A673 (cell line): Measurements from ENCODE around the gene TRAF3IP3. TPM values are rescaled to one million over a fixed set of nuclear protein-coding genes. Genes with fewer than 3 reads are reported as not detected.

Experiments used
- BruUV-seq: library from RNA; stranded (reverse); fragments of 400-500 nt; replicated peaks from 2 replicates; lab custom pipeline; 2021; lab: Mats Ljungman, UMichigan
- CTCF ChIA-PET: fragments of 300-600 bp; sonication (Branson Sonifier 250); formaldehyde crosslinking; loops from one replicate; lab custom pipeline; 2022; ENCODE audit warnings: antibody characterized with exemption; lab: Charles Lee
- POLR2A ChIA-PET: fragments of 300-600 bp; sonication (Branson Sonifier 250); formaldehyde crosslinking; loops from one replicate; lab custom pipeline; 2022; ENCODE audit warnings: antibody characterized with exemption; ENCODE audit not compliant: low non-redundant PET; lab: Charles Lee
- DNase-seq: peaks from one replicate; pipeline ENCODE4 v3.0.0-alpha.2; 2015; ENCODE audit warnings: low spot score
- H3K27ac ChIP-seq: fragments of 200-600 bp; sonication (generic); 2 replicates; pipeline ENCODE4 v1.5.1; 2016; ENCODE audit warnings: mixed run types, low read depth, mild to moderate bottlenecking, mixed read lengths, antibody characterized with exemption, low read length; ENCODE audit not compliant: poor library complexity, severe bottlenecking
- H3K27me3 ChIP-seq: fragments of 200-600 bp; sonication (generic); replicated peaks from 2 replicates; pipeline ENCODE4 v1.6.1; 2017; ENCODE audit warnings: mixed run types, low read depth, mild to moderate bottlenecking, mixed read lengths, antibody characterized with exemption, low read length; ENCODE audit not compliant: insufficient read depth, poor library complexity
- H3K36me3 ChIP-seq: fragments of 200-600 bp; sonication (generic); 2 replicates; pipeline ENCODE4 v1.6.1; 2016; ENCODE audit warnings: mixed run types, mild to moderate bottlenecking, mixed read lengths, antibody characterized with exemption, low read length; ENCODE audit not compliant: insufficient read depth, poor library complexity, severe bottlenecking
- H3K4me1 ChIP-seq: fragments of 200-600 bp; sonication (generic); 2 replicates; pipeline ENCODE4 v1.6.1; 2017; ENCODE audit warnings: mixed run types, mild to moderate bottlenecking, mixed read lengths, antibody characterized with exemption, low read length; ENCODE audit not compliant: insufficient read depth, poor library complexity, severe bottlenecking
- H3K4me3 ChIP-seq: fragments of 200-600 bp; sonication (generic); 2 replicates; pipeline ENCODE4 v1.5.1; 2016; ENCODE audit warnings: low read depth, mixed run types, mild to moderate bottlenecking, mixed read lengths, low read length; ENCODE audit not compliant: poor library complexity, severe bottlenecking
- H3K9me3 ChIP-seq: fragments of 200-600 bp; sonication (generic); 2 replicates; pipeline ENCODE4 v1.6.1; 2016; ENCODE audit warnings: mixed run types, low read depth, mild to moderate bottlenecking, mixed read lengths, antibody characterized with exemption, low read length; ENCODE audit not compliant: poor library complexity, severe bottlenecking
- CTCF ChIP-seq: fragments of 300-800, 200-600 bp; sonication (generic); conservative IDR thresholded peaks from 2 replicates; pipeline ENCODE4 v1.5.1; 2017; ENCODE audit warnings: low read depth, mild to moderate bottlenecking, antibody characterized with exemption, low read length, moderate library complexity, mixed read lengths
- EZH2 ChIP-seq: fragments of 200-600 bp; sonication (generic); IDR thresholded peaks from 2 replicates; pipeline ENCODE4 v1.6.1; 2017; ENCODE audit warnings: borderline replicate concordance, low read depth, mild to moderate bottlenecking, mixed read lengths, antibody characterized with exemption, low read length; ENCODE audit not compliant: poor library complexity, severe bottlenecking
- intact Hi-C: fragments of 100-400 bp; cut with micrococcal nuclease; formaldehyde crosslinking; loops from one replicate; pipeline ENCODE4 v1.10.0; 2022; ENCODE audit not compliant: unreplicated experiment
- total RNA-seq: library from RNA; stranded (reverse); gene quantifications from 2 replicates; pipeline ENCODE4 v1.2.3, GENCODE V29; 2021

TRAF3IP3 gene
- total RNA-seq, 1 experiment from 2014 or later = 1.6 TPM

- TF ChIP-seq EZH2 = no peak
- TF ChIP-seq CTCF = no peak
- Histone ChIP-seq H3K27me3 (no peaks in the 10 kb centered on the region), H3K4me3 (no peak overlapping the region), H3K36me3 (no peaks in the 10 kb centered on the region), H3K9me3 (no peaks in the 10 kb centered on the region), H3K27ac (no peak overlapping the region), H3K4me1 (peaks cover 7% of the 10 kb centered on the region)
- ChIA-PET POLR2A (interaction anchor here (0.6 kb wide), 1 partner anchor 434 kb away, joined by 3 read pairs; no protein-coding TSS in a partner anchor), CTCF (no interaction called here)
- BruUV-seq = no TSS peak
- intact Hi-C loops = no loop called here
- no peak for DNase-seq
Measured at GRCh38 chr1:209802780-209803152, 46.9 kb downstream of the TRAF3IP3 start.

GRCh38 chr1:209803568-209803967, 47.7 kb downstream of the TRAF3IP3 start:
- no TSS peak for BruUV-seq
- TF ChIP-seq EZH2 = no peak
- TF ChIP-seq CTCF = no peak
- ChIA-PET POLR2A (no interaction called here), CTCF (no interaction called here)
- H3K4me3 ChIP-seq = no peak overlapping the region
- H3K9me3 ChIP-seq = no peaks in the 10 kb centered on the region
- H3K27ac ChIP-seq = no peak overlapping the region
- no peaks in the 10 kb centered on the region for H3K27me3 ChIP-seq
- H3K36me3 ChIP-seq = no peaks in the 10 kb centered on the region
- intact Hi-C loops = no loop called here
- peaks cover 7% of the 10 kb centered on the region for H3K4me1 ChIP-seq
- no peak for DNase-seq

GRCh38 chr1:209805341-209805781, 49.5 kb downstream of the TRAF3IP3 start:
- ChIA-PET POLR2A (no interaction called here), CTCF (interaction anchor here (0.6 kb wide), 1 partner anchor 36 kb away, joined by 3 read pairs; no protein-coding TSS in a partner anchor)
- Histone ChIP-seq H3K9me3 (no peaks in the 10 kb centered on the region), H3K4me1 (peaks cover 7% of the 10 kb centered on the region), H3K27me3 (no peaks in the 10 kb centered on the region), H3K36me3 (no peaks in the 10 kb centered on the region), H3K27ac (no peak overlapping the region), H3K4me3 (peak overlapping the region; percentile 36)
- BruUV-seq = no TSS peak
- intact Hi-C loops = no loop called here
- DNase-seq = no peak
- TF ChIP-seq CTCF (no peak), EZH2 (no peak)
